Fibroblast of skin of right quadriceps (primary cell): ENCODE data around the gene ITGB3.
"Not testable (repeated sequence)": the region's sequence is repeated elsewhere in the genome, so short reads cannot be mapped to it uniquely, and the experiment has no call there.

Source experiments
- DNase-seq: peaks from one replicate; pipeline ENCODE4 v3.0.0-alpha.2; 2013

Gene ITGB3

GRCh38 chr17:47223460-47223859, 30.2 kb upstream of the ITGB3 start:
- DNase-seq: no peak

DNA sequence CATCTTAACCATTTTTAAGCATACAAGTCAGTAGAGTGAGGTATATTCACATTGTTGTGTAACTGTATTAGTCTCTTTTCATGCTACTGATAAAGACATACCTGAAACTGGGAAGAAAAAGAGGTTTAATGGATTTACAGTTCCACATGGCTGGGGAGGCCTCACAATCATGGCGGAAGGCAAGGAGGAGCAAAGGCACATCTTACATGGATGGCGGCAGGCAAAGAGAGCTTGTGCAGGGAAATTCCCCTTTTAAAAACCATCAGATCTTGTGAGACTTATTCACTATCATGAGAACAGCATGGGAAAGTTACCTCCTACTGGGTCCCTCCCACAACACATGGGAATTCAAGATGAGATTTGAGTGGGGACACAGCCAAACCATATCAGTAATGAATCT, 29.6 kb upstream of the ITGB3 start:
- not testable (repeated sequence) for DNase-seq

DNA sequence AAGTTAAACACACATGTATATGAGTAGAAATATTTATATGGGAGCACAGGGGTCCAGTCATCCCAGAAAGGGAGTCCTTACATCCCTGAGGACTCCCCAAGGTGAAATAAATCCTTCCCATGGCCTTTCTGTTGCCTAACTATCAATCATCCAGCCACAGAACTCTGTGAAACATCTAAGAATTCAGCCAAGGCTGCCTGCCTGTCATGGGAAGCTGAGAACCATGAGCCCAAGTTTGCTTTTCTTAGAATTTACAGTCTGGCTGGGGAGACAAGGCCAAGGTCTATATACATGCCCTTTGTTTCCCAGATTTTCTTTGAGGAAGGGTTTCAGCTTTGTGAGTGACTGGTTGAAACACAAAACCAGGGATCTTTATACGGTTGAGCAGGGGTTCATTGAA, 28.7 kb upstream of the ITGB3 start:
- peak; percentile 32 for DNase-seq

- DNase-seq: peak; percentile 93
These were observed 28.2 kb upstream of the ITGB3 start for GRCh38 chr17:47225436-47225858.

GRCh38 chr17:47225911-47226688, 27.5 kb upstream of the ITGB3 start:
- DNase-seq: no peak

DNA sequence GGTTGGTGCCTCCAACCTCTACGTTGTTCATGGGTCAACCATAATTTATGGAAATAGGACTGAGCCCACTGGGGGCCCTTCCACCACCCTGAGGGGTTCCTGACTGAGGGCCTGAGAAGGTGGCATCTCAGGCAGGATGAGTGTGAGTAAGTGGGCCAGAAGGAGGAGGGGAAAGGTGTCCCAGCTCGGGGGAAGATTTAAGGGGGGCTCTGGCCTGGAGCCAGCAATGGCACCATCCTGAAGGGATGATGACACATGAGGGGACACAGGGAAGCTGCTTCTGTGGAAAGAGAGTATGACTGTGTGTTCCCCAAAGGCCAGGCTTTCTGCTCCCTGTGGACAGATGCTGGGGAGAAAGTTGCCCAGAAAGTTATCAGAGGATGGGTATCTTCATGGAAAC, 25.8 kb upstream of the ITGB3 start:
- no peak for DNase-seq

- peak; percentile 93 for DNase-seq
These were observed 23.8 kb upstream of the ITGB3 start for GRCh38 chr17:47229535-47230443.

DNA sequence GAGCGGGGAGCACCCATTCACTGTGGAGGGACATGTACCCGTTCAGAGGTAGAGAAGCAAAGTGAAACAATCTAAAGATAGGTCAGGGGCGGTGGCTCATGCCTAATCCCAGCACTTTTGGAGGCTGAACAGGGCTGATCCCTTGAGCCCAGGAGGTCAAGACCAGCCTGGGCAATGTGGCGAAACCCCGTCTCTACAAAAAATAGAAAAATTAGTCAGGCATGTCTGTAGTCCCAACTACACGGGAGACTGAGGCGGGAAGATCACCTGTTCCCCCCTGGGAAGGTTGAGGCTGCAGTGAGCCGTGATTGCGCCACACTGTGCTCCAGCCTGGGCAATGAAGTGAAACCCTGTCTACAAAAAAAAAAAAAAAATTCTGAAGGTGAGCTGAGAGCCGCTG, 22.8 kb upstream of the ITGB3 start:
- no peak for DNase-seq

DNA sequence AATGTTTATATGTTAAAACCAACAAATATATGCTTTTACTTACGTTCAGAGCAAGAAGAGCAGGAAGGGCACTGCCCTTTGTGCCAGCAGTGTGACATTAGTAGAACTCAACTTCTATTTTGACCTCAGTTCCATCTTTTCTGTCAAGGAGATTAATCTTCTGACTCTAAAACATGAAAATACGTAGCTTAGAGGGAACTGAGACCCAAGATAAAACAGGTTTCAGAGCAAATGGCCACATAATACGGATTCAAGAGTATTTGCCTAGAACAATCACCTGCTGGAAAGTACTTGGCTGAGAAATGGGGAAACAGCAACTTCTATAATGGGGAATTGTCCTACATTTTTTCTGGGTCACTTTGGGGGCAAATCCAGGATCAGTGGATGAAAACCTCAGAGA, 22.3 kb upstream of the ITGB3 start:
- DNase-seq: no peak

DNA sequence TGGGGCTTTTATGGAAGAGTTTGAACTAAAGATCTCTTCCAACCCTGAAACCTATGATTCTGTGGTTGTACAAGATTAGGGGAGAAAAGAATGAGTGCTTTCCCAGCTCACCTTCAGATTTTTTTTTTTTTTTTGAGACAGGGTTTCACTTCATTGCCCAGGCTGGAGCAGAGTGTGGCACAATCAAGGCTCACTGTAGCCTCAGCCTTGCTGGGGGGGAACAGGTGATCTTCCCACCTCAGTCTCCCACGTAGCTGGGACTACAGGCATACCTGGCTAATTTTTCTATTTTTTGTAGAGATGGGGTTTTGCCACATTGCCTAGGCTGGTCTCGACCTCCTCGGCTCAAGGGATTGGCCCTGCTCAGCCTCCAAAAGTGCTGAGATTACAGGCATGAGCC, 21.8 kb upstream of the ITGB3 start:
- no peak for DNase-seq

- no peak for DNase-seq
These were observed 21.2 kb upstream of the ITGB3 start for GRCh38 chr17:47232465-47232864.

GRCh38 chr17:47235506-47235905, 18.1 kb upstream of the ITGB3 start:
- no peak for DNase-seq

GRCh38 chr17:47235923-47236322, 17.7 kb upstream of the ITGB3 start:
- no peak for DNase-seq

DNA sequence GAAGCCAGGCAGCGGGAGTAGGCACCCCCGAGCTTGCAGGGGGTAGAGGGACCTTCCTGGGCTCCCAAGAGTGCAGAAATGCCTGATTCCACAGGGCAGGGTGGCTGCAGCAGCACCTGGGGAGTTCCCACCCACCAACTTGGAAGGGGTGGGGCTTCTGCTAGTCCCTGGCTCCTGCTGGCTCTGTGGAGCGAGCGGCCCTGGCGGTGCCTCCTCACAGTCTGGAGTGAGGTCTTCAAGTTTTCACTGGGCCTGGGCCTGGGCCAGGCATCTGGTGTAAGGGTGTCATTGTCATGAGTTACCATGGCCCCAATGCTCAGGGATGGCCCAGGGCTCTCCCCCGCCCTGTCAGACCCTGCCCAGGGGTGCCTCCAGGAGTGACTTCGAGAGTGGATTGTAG, 15.8 kb upstream of the ITGB3 start:
- DNase-seq: no peak

GRCh38 chr17:47238321-47239010, 15.2 kb upstream of the ITGB3 start:
- no peak for DNase-seq

GRCh38 chr17:47239619-47239966, 14.0 kb upstream of the ITGB3 start:
- no peak for DNase-seq

GRCh38 chr17:47239967-47240651, 13.5 kb upstream of the ITGB3 start:
- peak; percentile 98 for DNase-seq

GRCh38 chr17:47240806-47241205, 12.8 kb upstream of the ITGB3 start:
- DNase-seq: no peak

DNA sequence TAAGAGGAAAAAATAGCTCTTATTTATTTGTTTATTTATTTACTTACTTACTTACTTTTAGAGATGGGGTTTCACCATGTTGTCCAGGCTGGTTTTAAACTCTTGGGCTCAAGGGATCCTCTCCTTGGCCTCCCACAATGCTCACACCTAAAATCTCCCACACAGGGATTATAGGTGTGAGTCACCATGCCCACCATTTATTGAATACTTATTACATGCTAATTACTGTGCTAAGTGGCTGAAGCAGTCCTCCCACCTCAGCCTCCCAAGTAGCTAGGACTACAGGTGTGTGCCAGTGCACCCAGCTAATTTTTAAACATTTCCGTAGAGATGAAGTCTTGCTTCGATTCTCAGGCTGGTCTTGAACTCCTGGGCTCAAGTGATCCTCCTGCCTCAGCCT, 11.0 kb upstream of the ITGB3 start:
- no peak for DNase-seq

GRCh38 chr17:47243737-47244598, 9.7 kb upstream of the ITGB3 start:
- no peak for DNase-seq

DNA sequence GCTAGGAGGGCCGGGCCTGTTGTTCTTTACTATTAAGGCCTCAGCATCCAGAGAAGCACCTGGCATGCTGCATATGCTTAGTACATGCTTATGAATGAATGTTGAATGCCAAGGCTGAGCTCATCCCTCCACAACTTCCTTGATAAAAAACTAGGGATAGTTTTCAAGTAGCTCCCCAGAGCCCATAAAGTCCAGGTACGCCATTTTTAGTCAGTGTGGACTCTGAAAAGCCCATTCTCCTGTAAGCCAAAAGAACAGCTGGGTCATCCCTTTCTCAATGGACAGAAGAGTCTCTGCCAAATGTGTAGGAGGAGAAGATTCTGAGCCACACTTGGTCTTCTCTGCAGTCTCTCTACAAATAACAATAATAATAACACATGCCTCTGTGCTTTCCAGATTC, 8.9 kb upstream of the ITGB3 start:
- DNase-seq: no peak

GRCh38 chr17:47246120-47246519, 7.5 kb upstream of the ITGB3 start:
- DNase-seq: no peak
